ENCODE results near the gene SENP2. TPM values are rescaled to one million over a fixed set of nuclear protein-coding genes. Genes with fewer than 3 reads are reported as not detected.

Gene SENP2
- total and polyA plus RNA-seq, 9 of the 15 experiments (the other 6 are each of a cell fraction or from before 2014, with no cell fraction given): 11.8 to 67.1 (median 41.1) TPM

GRCh38 chr3:185661772-185662171 lies 75.7 kb downstream of the SENP2 start:
- no peak for FAIRE-seq
- H2AFZ ChIP-seq (ENCODE audit: low read depth, low read length): no peak overlapping the region
- intact Hi-C loops (cut with micrococcal nuclease): loop anchor here (2.0 to 10.0 kb wide), 3 partner anchors 73 to 316 kb away; no protein-coding TSS in a partner anchor
- WGBS (ENCODE audit: insufficient coverage, low coverage, missing lambda C conversion rate): 92% methylated on average over 4 of the region's 4 CpGs
- no TSS peak for BruUV-seq (replicated peaks)
- no peaks in the 10 kb centered on the region for H3K79me2 ChIP-seq (ENCODE audit: control insufficient read depth, insufficient read depth, low read length)
- no peak for DNase-seq (ENCODE audit: extremely low read depth in 1 of 4, low spot score in 3 of 4)
- H3K4me2 ChIP-seq (ENCODE audit: insufficient read depth, low read length): no peak overlapping the region
- H3K36me3 ChIP-seq (ENCODE audit: control insufficient read depth, insufficient read depth, low read length): peaks cover 31% of the 10 kb centered on the region
- peaks cover 1% of the 10 kb centered on the region; the same call in 1 of the 2 replicates for H3K9me3 ChIP-seq (replicated peaks; ENCODE audit: control insufficient read depth, insufficient read depth, low read depth, low read length)
- CTCF ChIA-PET (ENCODE audit: low intra/inter-chr PET ratio): interaction anchor here (0.7 to 1.2 kb wide), 3 partner anchors 315 to 878 kb away, joined by 3 read pairs; no protein-coding TSS in a partner anchor
- H3K9me1 ChIP-seq (ENCODE audit: control insufficient read depth, insufficient read depth, low read length): peaks cover 4% of the 10 kb centered on the region
- in situ Hi-C loops (cut with MboI): no loop called here
- no peak overlapping the region for H3K4me3 ChIP-seq
- peaks cover 2 to 7% of the 10 kb centered on the region in 2 experiments; a peak in 4 of 5 replicates for H3K4me1 ChIP-seq (replicated peaks in 1 of 2; ENCODE audit: control insufficient read depth in 2 of 2, insufficient read depth in 2 of 2, low read length in 2 of 2)
- no peaks in the 10 kb centered on the region for H3K27me3 ChIP-seq (ENCODE audit: control insufficient read depth in 2 of 2, insufficient read depth in 2 of 2, low read length in 2 of 2)
- no peak overlapping the region for H3K27ac ChIP-seq (ENCODE audit: extremely low read depth, low read depth, low read length)
- H4K20me1 ChIP-seq (replicated peaks; ENCODE audit: control insufficient read depth, insufficient read depth, low read length): 0 out of 2 replicates have a peak, but pooled peaks cover 4% of the 10 kb centered on the region
- ATAC-seq: no peak
- no peak overlapping the region for H3K9ac ChIP-seq (ENCODE audit: insufficient read depth in 1 of 2, low read depth in 2 of 2, low read length in 2 of 2)
- no peak for TF ChIP-seq SIN3A (IDR thresholded peaks at IDR 0.05; ENCODE audit: borderline replicate concordance in 2 of 2, control insufficient read depth in 1 of 2, low read depth in 2 of 2, low read length in 2 of 2)
- POLR2A ChIA-PET: interaction anchor here (0.6 to 3.1 kb wide), 3 partner anchors 76 to 251 kb away, joined by 3 to 24 read pairs (median 5); partner anchors contain the start of gene SENP2

GRCh38 chr3:185663929-185664328 lies 77.8 kb downstream of the SENP2 start:
- in situ Hi-C loops (cut with MboI): no loop called here
- 95% methylated on average over 5 of the region's 5 CpGs for WGBS (ENCODE audit: insufficient coverage, low coverage, missing lambda C conversion rate)
- POLR2A ChIA-PET: interaction anchor here (0.6 to 1.8 kb wide), 5 partner anchors 11 to 274 kb away, joined by 3 to 5 read pairs (median 3); partner anchors contain the start of gene TRA2B
- TF ChIP-seq BACH1 (tag; IDR thresholded peaks at IDR 0.05) (no peak), BRD9 (IDR thresholded peaks at IDR 0.05; ENCODE audit: low read depth, partially characterized antibody) (no peak), PBX2 (CRISPR knock-in tag; IDR thresholded peaks at IDR 0.05; ENCODE audit: low read depth) (no peak), PBX2 (tag; conservative IDR thresholded peaks at IDR 0.05; ENCODE audit: low read depth) (no peak), MBD2 (IDR thresholded peaks at IDR 0.05; ENCODE audit: borderline replicate concordance, low read depth) (no peak), ZC3H4 (CRISPR knock-in tag; IDR thresholded peaks at IDR 0.05; ENCODE audit: borderline replicate concordance) (no peak), ZBED1 (IDR thresholded peaks at IDR 0.05) (no peak), GABPA (tag; conservative IDR thresholded peaks at IDR 0.05; ENCODE audit: low read depth) (no peak), ZBTB9 (CRISPR knock-in tag; IDR thresholded peaks at IDR 0.05) (no peak)

More at GRCh38 chr3:185663929-185664328, 77.8 kb downstream of the SENP2 start:
- intact Hi-C loops (cut with micrococcal nuclease): loop anchor here (5.0 to 10.0 kb wide), 2 partner anchors 241 to 313 kb away; no protein-coding TSS in a partner anchor
- Histone ChIP-seq H3K9me1 (ENCODE audit: control insufficient read depth, insufficient read depth, low read length) (no peaks in the 10 kb centered on the region), H4K20me1 (replicated peaks; ENCODE audit: control insufficient read depth, insufficient read depth, low read length) (0 out of 2 replicates have a peak, but pooled peaks cover 4% of the 10 kb centered on the region), H3K27ac (ENCODE audit: extremely low read depth, low read depth, low read length) (no peak overlapping the region), H3K9ac (ENCODE audit: insufficient read depth in 1 of 2, low read depth in 2 of 2, low read length in 2 of 2) (no peak overlapping the region), H3K4me3 (no peak overlapping the region), H3K9me3 (replicated peaks; ENCODE audit: control insufficient read depth, insufficient read depth, low read depth, low read length) (peaks cover 1% of the 10 kb centered on the region; the same call in 1 of the 2 replicates), H3K4me2 (ENCODE audit: insufficient read depth, low read length) (no peak overlapping the region), H3K79me2 (ENCODE audit: control insufficient read depth, insufficient read depth, low read length) (no peaks in the 10 kb centered on the region), H3K36me3 (ENCODE audit: control insufficient read depth, insufficient read depth, low read length) (peaks cover 25% of the 10 kb centered on the region; the same call in 1 of the 3 replicates), H2AFZ (ENCODE audit: low read depth, low read length) (no peak overlapping the region), H3K27me3 (ENCODE audit: control insufficient read depth in 2 of 2, insufficient read depth in 2 of 2, low read length in 2 of 2) (no peaks in the 10 kb centered on the region), H3K4me1 (replicated peaks in 1 of 2; ENCODE audit: control insufficient read depth in 2 of 2, insufficient read depth in 2 of 2, low read length in 2 of 2) (peaks cover 2 to 7% of the 10 kb centered on the region in 2 experiments; a peak in 4 of 5 replicates)
- FAIRE-seq (no peak), DNase-seq (ENCODE audit: extremely low read depth in 1 of 4, low spot score in 3 of 4) (no peak), ATAC-seq (no peak)
- CTCF ChIA-PET (ENCODE audit: low intra/inter-chr PET ratio): no interaction called here
- no TSS peak for BruUV-seq (replicated peaks)
